GM20000 (cell line): ENCODE measurements around the gene CFAP20.
A peak's percentile ranks its signal among the peaks of the same experiment; 100 is the strongest.

Source experiments
- DNase-seq: peaks from one replicate; pipeline ENCODE4 v3.0.0; 2012; ENCODE audit warnings: low spot score
- CTCF ChIP-seq: IDR thresholded peaks from 2 replicates; pipeline ENCODE4 v1.5.1; 2012; ENCODE audit warnings: mild to moderate bottlenecking, control low read depth; ENCODE audit errors: extremely low read depth, missing control alignments

CFAP20 gene

GRCh38 chr16:58137581-58137980 lies 8.4 kb upstream of the CFAP20 start:
- DNase-seq: no peak

GRCh38 chr16:58128711-58129096 lies 477 bp downstream of the CFAP20 start:
- TF ChIP-seq CTCF: no peak
- peak; percentile 22 for DNase-seq

More at GRCh38 chr16:58137581-58137980, 8.4 kb upstream of the CFAP20 start:
- TF ChIP-seq CTCF: no peak

- no peak for TF ChIP-seq CTCF
- no peak for DNase-seq
Observed at GRCh38 chr16:58128181-58128631, 975 bp downstream of the CFAP20 start.

- DNase-seq: no peak
- no peak for TF ChIP-seq CTCF
Observed at GRCh38 chr16:58127634-58128033, 1.5 kb downstream of the CFAP20 start.

- DNase-seq: no peak
- peak; percentile 10 for TF ChIP-seq CTCF
Observed at GRCh38 chr16:58127033-58127556, 2.1 kb downstream of the CFAP20 start.

GRCh38 chr16:58126451-58126961 lies 2.7 kb downstream of the CFAP20 start:
- TF ChIP-seq CTCF: no peak
- no peak for DNase-seq

GRCh38 chr16:58125781-58126335 lies 3.3 kb downstream of the CFAP20 start:
- no peak for TF ChIP-seq CTCF
- no peak for DNase-seq
